OCI-LY7 (cell line): ENCODE measurements around the gene SPESP1. TPM values are rescaled to one million over a fixed set of nuclear protein-coding genes. Genes with fewer than 3 reads are reported as not detected.

ENCODE experiments used
- BruUV-seq: library from RNA; stranded (reverse); fragments of 400-500 nt; replicated peaks from 2 replicates; lab custom pipeline; 2021; lab: Mats Ljungman, UMichigan
- CTCF ChIA-PET: fragments of 300-600 bp; sonication (Branson Sonifier 250); formaldehyde crosslinking; loops from one replicate; lab custom pipeline; 2022; ENCODE audit warnings: antibody characterized with exemption; ENCODE audit not compliant: unreplicated experiment; lab: Charles Lee
- POLR2A ChIA-PET: fragments of 300-600 bp; sonication (Branson Sonifier 250); formaldehyde crosslinking; loops from one replicate; lab custom pipeline; 2022; ENCODE audit warnings: antibody characterized with exemption; lab: Charles Lee
- DNase-seq: peaks from one replicate; pipeline ENCODE4 v3.0.0-alpha.2; 2015; ENCODE audit warnings: low spot score
- H2AFZ ChIP-seq: fragments of 200-600 bp; sonication (generic), shearing (Covaris generic); 2 replicates; pipeline ENCODE4 v1.6.1; 2014; ENCODE audit warnings: mild to moderate bottlenecking, antibody characterized with exemption, low read length, moderate library complexity
- H3K27ac ChIP-seq: fragments of 200-600 bp; sonication (generic); 2 replicates; pipeline ENCODE4 v1.5.1; 2014; ENCODE audit warnings: mixed run types, low read depth, mild to moderate bottlenecking, moderate library complexity, low read length, inconsistent platforms; ENCODE audit not compliant: poor library complexity, severe bottlenecking
- H3K36me3 ChIP-seq: fragments of 200-600 bp; sonication (generic); 2 replicates; pipeline ENCODE4 v1.6.1; 2014; ENCODE audit warnings: mild to moderate bottlenecking, antibody characterized with exemption, low read length, moderate library complexity, mixed read lengths; ENCODE audit not compliant: insufficient read depth
- H3K4me1 ChIP-seq: fragments of 200-600 bp; sonication (generic); 2 replicates; pipeline ENCODE4 v1.5.1; 2014; ENCODE audit warnings: mild to moderate bottlenecking, low read length; ENCODE audit not compliant: insufficient read depth, poor library complexity, severe bottlenecking
- H3K4me2 ChIP-seq: fragments of 200-600 bp; sonication (generic); 2 replicates; pipeline ENCODE4 v1.6.1; 2014; ENCODE audit warnings: mild to moderate bottlenecking, low read length
- H3K4me3 ChIP-seq: fragments of 200-600 bp; sonication (generic); 2 replicates; pipeline ENCODE4 v1.5.1; 2014; ENCODE audit warnings: mild to moderate bottlenecking, low read depth, low read length; ENCODE audit not compliant: poor library complexity, severe bottlenecking
- H3K79me2 ChIP-seq: fragments of 200-600 bp; sonication (generic); 2 replicates; pipeline ENCODE4 v1.6.1; 2016; ENCODE audit warnings: low read depth, mild to moderate bottlenecking, low read length, moderate library complexity, mixed read lengths; ENCODE audit not compliant: insufficient read depth
- H3K9me2 ChIP-seq: fragments of 200-600 bp; sonication (generic); 2 replicates; pipeline ENCODE4 v1.6.1; 2016; ENCODE audit warnings: mild to moderate bottlenecking, low read length, mixed read lengths; ENCODE audit not compliant: insufficient read depth
- H3K9me3 ChIP-seq: fragments of 200-600 bp; sonication (generic); 2 replicates; pipeline ENCODE4 v1.6.1; 2014; ENCODE audit warnings: mild to moderate bottlenecking, mixed run types, low read length, mixed read lengths
- H4K20me1 ChIP-seq: fragments of 200-600 bp; sonication (generic); 2 replicates; pipeline ENCODE4 v1.6.1; 2014; ENCODE audit warnings: mild to moderate bottlenecking, antibody characterized with exemption, low read length, moderate library complexity, mixed read lengths; ENCODE audit not compliant: insufficient read depth
- CTCF ChIP-seq: fragments of 200-600 bp; sonication (generic); conservative IDR thresholded peaks from 2 replicates; pipeline ENCODE4 v1.5.1; 2014; ENCODE audit warnings: mild to moderate bottlenecking, antibody characterized with exemption, low read length, moderate library complexity, mixed read lengths
- EZH2phosphoT487 ChIP-seq: fragments of 200-600 bp; sonication (generic); IDR thresholded peaks from 2 replicates; pipeline ENCODE4 v1.6.1; 2018; ENCODE audit warnings: low read depth, borderline replicate concordance, mild to moderate bottlenecking, mixed run types, antibody characterized with exemption, low read length, moderate library complexity, mixed read lengths
- intact Hi-C: fragments of 100-400 bp; cut with micrococcal nuclease; formaldehyde crosslinking; loops from one replicate; pipeline ENCODE4 v1.10.0; 2022; ENCODE audit not compliant: unreplicated experiment
- total RNA-seq, 2 experiments: library from RNA; depleted of rRNA in 1 of 2; stranded (reverse); fragments of >200 nt in 1 of 2; shearing (Covaris generic) in 1 of 2; gene quantifications; 2 replicates each; pipeline ENCODE4 v1.2.3, GENCODE V29; 2014 to 2022

SPESP1 gene
- total RNA-seq, 2 experiments from 2014 or later = not detected

- DNase-seq = no peak
- no peaks in the 10 kb centered on the region for H3K9me3 ChIP-seq
- no peaks in the 10 kb centered on the region for H3K4me1 ChIP-seq
- no peaks in the 10 kb centered on the region for H3K9me2 ChIP-seq
- no peak overlapping the region for H3K4me3 ChIP-seq
- BruUV-seq = no TSS peak
- H3K79me2 ChIP-seq = no peaks in the 10 kb centered on the region
- H3K27ac ChIP-seq = no peak overlapping the region
- ChIA-PET POLR2A (interaction anchor here (0.5 kb wide), 1 partner anchor 102 kb away, joined by 3 read pairs; no protein-coding TSS in a partner anchor), CTCF (no interaction called here)
- TF ChIP-seq EZH2phosphoT487 (no peak), CTCF (no peak)
- intact Hi-C loops = no loop called here
- no peaks in the 10 kb centered on the region for H4K20me1 ChIP-seq
- no peaks in the 10 kb centered on the region for H3K36me3 ChIP-seq
- H2AFZ ChIP-seq = no peak overlapping the region
- H3K4me2 ChIP-seq = no peak overlapping the region
Observed at GRCh38 chr15:68984586-68984985, 54.3 kb downstream of the SPESP1 start.

- TF ChIP-seq EZH2phosphoT487 (no peak), CTCF (no peak)
- Histone ChIP-seq H4K20me1 (no peaks in the 10 kb centered on the region), H3K36me3 (no peaks in the 10 kb centered on the region), H3K4me1 (no peaks in the 10 kb centered on the region), H3K27ac (no peak overlapping the region), H3K9me3 (no peaks in the 10 kb centered on the region), H2AFZ (no peak overlapping the region), H3K4me2 (no peak overlapping the region), H3K79me2 (no peaks in the 10 kb centered on the region), H3K9me2 (no peaks in the 10 kb centered on the region), H3K4me3 (no peak overlapping the region)
- CTCF ChIA-PET = interaction anchor here (0.6 kb wide), 1 partner anchor 405 kb away, joined by 3 read pairs; no protein-coding TSS in a partner anchor
- no TSS peak for BruUV-seq
- no peak for DNase-seq
- intact Hi-C loops = no loop called here
- POLR2A ChIA-PET = no interaction called here
Observed at GRCh38 chr15:68985361-68985891, 55.1 kb downstream of the SPESP1 start.

- ChIA-PET CTCF (no interaction called here), POLR2A (no interaction called here)
- no peaks in the 10 kb centered on the region for H3K9me2 ChIP-seq
- no peak for DNase-seq
- H3K4me1 ChIP-seq = no peaks in the 10 kb centered on the region
- no peaks in the 10 kb centered on the region for H4K20me1 ChIP-seq
- H3K79me2 ChIP-seq = no peaks in the 10 kb centered on the region
- BruUV-seq = no TSS peak
- H3K4me2 ChIP-seq = no peak overlapping the region
- H3K4me3 ChIP-seq = no peak overlapping the region
- TF ChIP-seq EZH2phosphoT487 = no peak
- no peak for TF ChIP-seq CTCF
- no peaks in the 10 kb centered on the region for H3K9me3 ChIP-seq
- H2AFZ ChIP-seq = no peak overlapping the region
- intact Hi-C loops = no loop called here
- H3K36me3 ChIP-seq = no peaks in the 10 kb centered on the region
- H3K27ac ChIP-seq = no peak overlapping the region
Observed at GRCh38 chr15:68986322-68986721, 56.0 kb downstream of the SPESP1 start.
